ENCODE data around the gene ADARB1. TPM values are rescaled to one million over a fixed set of nuclear protein-coding genes. Genes with fewer than 3 reads are reported as not detected.

Gene ADARB1
- total and polyA plus RNA-seq, 2 experiments from 2014 or later: 4.8 to 14.8 TPM

DNA sequence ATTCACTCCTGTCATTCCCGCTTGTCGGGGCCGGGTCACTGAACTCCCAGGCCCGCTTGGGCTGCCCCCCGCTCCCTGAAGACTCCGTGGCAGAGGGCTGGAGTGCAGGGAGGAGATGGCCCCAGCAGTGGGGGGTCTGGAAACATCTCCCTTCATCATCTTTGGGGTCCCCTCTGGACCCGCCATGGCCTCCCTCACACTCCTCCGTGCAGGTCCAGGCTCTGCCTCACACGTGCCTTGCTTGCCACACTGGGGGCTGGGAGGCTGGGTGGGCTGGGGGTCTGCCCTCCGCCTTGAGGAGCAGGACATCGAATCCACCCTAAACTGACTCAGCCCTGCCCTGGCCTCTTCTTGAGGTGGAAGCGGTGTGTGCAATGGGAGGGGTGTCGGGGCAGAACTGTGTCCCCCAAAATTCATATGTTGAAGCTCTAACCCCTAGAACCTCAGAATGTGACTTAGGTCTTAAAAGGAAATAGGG, 178.1 kb downstream of the ADARB1 start:
- H3K36me3 ChIP-seq (ENCODE audit: insufficient read depth): no peaks in the 10 kb centered on the region
- ATAC-seq: no peak
- H3K4me2 ChIP-seq: no peak overlapping the region
- Mint-ChIP-seq H3K27ac (no peak overlapping the region), H3K27me3 (ENCODE audit: insufficient read depth, low read depth, poor library complexity) (peaks cover 8% of the 10 kb centered on the region), H3K4me3 (no peak overlapping the region), H3K4me1 (peaks cover 21% of the 10 kb centered on the region), H3K9me3 (peaks cover 4% of the 10 kb centered on the region; the same call in 1 of the 3 replicates), H3K36me3 (ENCODE audit: low read depth) (no peaks in the 10 kb centered on the region)
- no peaks in the 10 kb centered on the region for H3K4me1 ChIP-seq (ENCODE audit: insufficient read depth)
- no peaks in the 10 kb centered on the region for H3K27me3 ChIP-seq (ENCODE audit: insufficient read depth)
- no peaks in the 10 kb centered on the region for H3F3A ChIP-seq (replicated peaks; ENCODE audit: low read depth)
- TF ChIP-seq, protein P1, sequence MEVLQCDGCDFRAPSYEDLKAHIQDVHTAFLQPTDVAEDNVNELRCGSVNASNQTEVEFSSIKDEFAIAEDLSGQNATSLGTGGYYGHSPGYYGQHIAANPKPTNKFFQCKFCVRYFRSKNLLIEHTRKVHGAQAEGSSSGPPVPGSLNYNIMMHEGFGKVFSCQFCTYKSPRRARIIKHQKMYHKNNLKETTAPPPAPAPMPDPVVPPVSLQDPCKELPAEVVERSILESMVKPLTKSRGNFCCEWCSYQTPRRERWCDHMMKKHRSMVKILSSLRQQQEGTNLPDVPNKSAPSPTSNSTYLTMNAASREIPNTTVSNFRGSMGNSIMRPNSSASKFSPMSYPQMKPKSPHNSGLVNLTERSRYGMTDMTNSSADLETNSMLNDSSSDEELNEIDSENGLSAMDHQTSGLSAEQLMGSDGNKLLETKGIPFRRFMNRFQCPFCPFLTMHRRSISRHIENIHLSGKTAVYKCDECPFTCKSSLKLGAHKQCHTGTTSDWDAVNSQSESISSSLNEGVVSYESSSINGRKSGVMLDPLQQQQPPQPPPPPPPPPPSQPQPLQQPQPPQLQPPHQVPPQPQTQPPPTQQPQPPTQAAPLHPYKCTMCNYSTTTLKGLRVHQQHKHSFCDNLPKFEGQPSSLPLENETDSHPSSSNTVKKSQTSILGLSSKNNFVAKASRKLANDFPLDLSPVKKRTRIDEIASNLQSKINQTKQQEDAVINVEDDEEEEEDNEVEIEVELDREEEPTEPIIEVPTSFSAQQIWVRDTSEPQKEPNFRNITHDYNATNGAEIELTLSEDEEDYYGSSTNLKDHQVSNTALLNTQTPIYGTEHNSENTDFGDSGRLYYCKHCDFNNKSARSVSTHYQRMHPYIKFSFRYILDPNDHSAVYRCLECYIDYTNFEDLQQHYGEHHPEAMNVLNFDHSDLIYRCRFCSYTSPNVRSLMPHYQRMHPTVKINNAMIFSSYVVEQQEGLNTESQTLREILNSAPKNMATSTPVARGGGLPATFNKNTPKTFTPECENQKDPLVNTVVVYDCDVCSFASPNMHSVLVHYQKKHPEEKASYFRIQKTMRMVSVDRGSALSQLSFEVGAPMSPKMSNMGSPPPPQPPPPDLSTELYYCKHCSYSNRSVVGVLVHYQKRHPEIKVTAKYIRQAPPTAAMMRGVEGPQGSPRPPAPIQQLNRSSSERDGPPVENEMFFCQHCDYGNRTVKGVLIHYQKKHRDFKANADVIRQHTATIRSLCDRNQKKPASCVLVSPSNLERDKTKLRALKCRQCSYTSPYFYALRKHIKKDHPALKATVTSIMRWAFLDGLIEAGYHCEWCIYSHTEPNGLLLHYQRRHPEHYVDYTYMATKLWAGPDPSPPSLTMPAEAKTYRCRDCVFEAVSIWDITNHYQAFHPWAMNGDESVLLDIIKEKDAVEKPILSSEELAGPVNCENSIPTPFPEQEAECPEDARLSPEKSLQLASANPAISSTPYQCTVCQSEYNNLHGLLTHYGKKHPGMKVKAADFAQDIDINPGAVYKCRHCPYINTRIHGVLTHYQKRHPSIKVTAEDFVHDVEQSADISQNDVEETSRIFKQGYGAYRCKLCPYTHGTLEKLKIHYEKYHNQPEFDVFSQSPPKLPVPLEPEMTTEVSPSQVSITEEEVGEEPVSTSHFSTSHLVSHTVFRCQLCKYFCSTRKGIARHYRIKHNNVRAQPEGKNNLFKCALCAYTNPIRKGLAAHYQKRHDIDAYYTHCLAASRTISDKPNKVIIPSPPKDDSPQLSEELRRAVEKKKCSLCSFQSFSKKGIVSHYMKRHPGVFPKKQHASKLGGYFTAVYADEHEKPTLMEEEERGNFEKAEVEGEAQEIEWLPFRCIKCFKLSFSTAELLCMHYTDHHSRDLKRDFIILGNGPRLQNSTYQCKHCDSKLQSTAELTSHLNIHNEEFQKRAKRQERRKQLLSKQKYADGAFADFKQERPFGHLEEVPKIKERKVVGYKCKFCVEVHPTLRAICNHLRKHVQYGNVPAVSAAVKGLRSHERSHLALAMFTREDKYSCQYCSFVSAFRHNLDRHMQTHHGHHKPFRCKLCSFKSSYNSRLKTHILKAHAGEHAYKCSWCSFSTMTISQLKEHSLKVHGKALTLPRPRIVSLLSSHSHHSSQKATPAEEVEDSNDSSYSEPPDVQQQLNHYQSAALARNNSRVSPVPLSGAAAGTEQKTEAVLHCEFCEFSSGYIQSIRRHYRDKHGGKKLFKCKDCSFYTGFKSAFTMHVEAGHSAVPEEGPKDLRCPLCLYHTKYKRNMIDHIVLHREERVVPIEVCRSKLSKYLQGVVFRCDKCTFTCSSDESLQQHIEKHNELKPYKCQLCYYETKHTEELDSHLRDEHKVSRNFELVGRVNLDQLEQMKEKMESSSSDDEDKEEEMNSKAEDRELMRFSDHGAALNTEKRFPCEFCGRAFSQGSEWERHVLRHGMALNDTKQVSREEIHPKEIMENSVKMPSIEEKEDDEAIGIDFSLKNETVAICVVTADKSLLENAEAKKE (CRISPR knock-in tag; IDR thresholded peaks at IDR 0.05): no peak
- TF ChIP-seq, protein P2, sequence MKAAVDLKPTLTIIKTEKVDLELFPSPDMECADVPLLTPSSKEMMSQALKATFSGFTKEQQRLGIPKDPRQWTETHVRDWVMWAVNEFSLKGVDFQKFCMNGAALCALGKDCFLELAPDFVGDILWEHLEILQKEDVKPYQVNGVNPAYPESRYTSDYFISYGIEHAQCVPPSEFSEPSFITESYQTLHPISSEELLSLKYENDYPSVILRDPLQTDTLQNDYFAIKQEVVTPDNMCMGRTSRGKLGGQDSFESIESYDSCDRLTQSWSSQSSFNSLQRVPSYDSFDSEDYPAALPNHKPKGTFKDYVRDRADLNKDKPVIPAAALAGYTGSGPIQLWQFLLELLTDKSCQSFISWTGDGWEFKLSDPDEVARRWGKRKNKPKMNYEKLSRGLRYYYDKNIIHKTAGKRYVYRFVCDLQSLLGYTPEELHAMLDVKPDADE (IDR thresholded peaks at IDR 0.05): no peak
- TF ChIP-seq NANOG (IDR thresholded peaks at IDR 0.05; ENCODE audit: borderline replicate concordance) (no peak), JUNB (IDR thresholded peaks at IDR 0.05; ENCODE audit: unreplicated experiment) (no peak), EZH2 (IDR thresholded peaks at IDR 0.05; ENCODE audit: low read depth, unreplicated experiment) (no peak)
- TF ChIP-seq, protein P3, sequence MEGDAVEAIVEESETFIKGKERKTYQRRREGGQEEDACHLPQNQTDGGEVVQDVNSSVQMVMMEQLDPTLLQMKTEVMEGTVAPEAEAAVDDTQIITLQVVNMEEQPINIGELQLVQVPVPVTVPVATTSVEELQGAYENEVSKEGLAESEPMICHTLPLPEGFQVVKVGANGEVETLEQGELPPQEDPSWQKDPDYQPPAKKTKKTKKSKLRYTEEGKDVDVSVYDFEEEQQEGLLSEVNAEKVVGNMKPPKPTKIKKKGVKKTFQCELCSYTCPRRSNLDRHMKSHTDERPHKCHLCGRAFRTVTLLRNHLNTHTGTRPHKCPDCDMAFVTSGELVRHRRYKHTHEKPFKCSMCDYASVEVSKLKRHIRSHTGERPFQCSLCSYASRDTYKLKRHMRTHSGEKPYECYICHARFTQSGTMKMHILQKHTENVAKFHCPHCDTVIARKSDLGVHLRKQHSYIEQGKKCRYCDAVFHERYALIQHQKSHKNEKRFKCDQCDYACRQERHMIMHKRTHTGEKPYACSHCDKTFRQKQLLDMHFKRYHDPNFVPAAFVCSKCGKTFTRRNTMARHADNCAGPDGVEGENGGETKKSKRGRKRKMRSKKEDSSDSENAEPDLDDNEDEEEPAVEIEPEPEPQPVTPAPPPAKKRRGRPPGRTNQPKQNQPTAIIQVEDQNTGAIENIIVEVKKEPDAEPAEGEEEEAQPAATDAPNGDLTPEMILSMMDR (conservative IDR thresholded peaks at IDR 0.05; ENCODE audit: low read depth in 2 of 2): no peak
- H3K79me2 ChIP-seq (replicated peaks; ENCODE audit: insufficient read depth): no peaks in the 10 kb centered on the region
- H4K20me1 ChIP-seq (replicated peaks; ENCODE audit: insufficient read depth): no peaks in the 10 kb centered on the region
- H2AFZ ChIP-seq: no peak overlapping the region
- no peak overlapping the region for H3K4me3 ChIP-seq
- no peak overlapping the region for H3K27ac ChIP-seq (ENCODE audit: low read depth)
- DNase-seq (ENCODE audit: low spot score): no peak
- no peaks in the 10 kb centered on the region for H3K9me2 ChIP-seq (ENCODE audit: insufficient read depth)
